Germinal center (tissue), 1 donor: ENCODE results near the gene MAPKAPK2.

Experiments
- DNase-seq: peaks from one replicate; pipeline ENCODE4 v3.0.0; 2012; ENCODE audit warnings: mixed read lengths, low spot score

The MAPKAPK2 gene

GRCh38 chr1:206722751-206723461 is 38.2 kb downstream of the MAPKAPK2 start:
- no peak for DNase-seq

GRCh38 chr1:206723462-206723804 is 38.7 kb downstream of the MAPKAPK2 start:
- no peak for DNase-seq

- no peak for DNase-seq
Observed at GRCh38 chr1:206723805-206724472, 39.2 kb downstream of the MAPKAPK2 start.

GRCh38 chr1:206725109-206725963 is 40.6 kb downstream of the MAPKAPK2 start:
- peak; percentile 79 for DNase-seq

- no peak for DNase-seq
Observed at GRCh38 chr1:206727981-206728696, 43.4 kb downstream of the MAPKAPK2 start.

GRCh38 chr1:206728697-206728987 is 43.9 kb downstream of the MAPKAPK2 start:
- DNase-seq = no peak

- DNase-seq = no peak
Observed at GRCh38 chr1:206729050-206729449, 44.3 kb downstream of the MAPKAPK2 start.

GRCh38 chr1:206729507-206729906 is 44.8 kb downstream of the MAPKAPK2 start:
- DNase-seq = no peak

- no peak for DNase-seq
Observed at GRCh38 chr1:206732508-206732907, 47.8 kb downstream of the MAPKAPK2 start.

- no peak for DNase-seq
Observed at GRCh38 chr1:206732992-206733391, 48.3 kb downstream of the MAPKAPK2 start.

GRCh38 chr1:206734499-206735142 is 49.9 kb downstream of the MAPKAPK2 start:
- peak; percentile 79 for DNase-seq

- DNase-seq = no peak
Observed at GRCh38 chr1:206735553-206736031, 50.9 kb downstream of the MAPKAPK2 start.

GRCh38 chr1:206736878-206737728 is 52.4 kb downstream of the MAPKAPK2 start:
- no peak for DNase-seq

GRCh38 chr1:206737729-206738201 is 53.1 kb downstream of the MAPKAPK2 start:
- no peak for DNase-seq

- peak; percentile 49 for DNase-seq
Observed at GRCh38 chr1:206738370-206739366, 54.0 kb downstream of the MAPKAPK2 start.

- DNase-seq = peak; percentile 71
Observed at GRCh38 chr1:206739411-206740076, 54.8 kb downstream of the MAPKAPK2 start.

- DNase-seq = no peak
Observed at GRCh38 chr1:206741142-206741701, 56.5 kb downstream of the MAPKAPK2 start.

GRCh38 chr1:206742719-206743383 is 58.1 kb downstream of the MAPKAPK2 start:
- no peak for DNase-seq
